GM23338 (cell line): ENCODE results near the gene PHTF2. TPM values are rescaled to one million over a fixed set of nuclear protein-coding genes. Genes with fewer than 3 reads are reported as not detected.

Experiments
- ATAC-seq: fragments of 200-7000 bp; cut with Tn5 transposase; 3 replicates; pipeline ENCODE4 v1.9.1; 2020
- DNase-seq: peaks from one replicate; pipeline ENCODE4 v3.0.0-alpha.2; 2015; ENCODE audit warnings: low spot score
- H2AFZ ChIP-seq: fragments of 200-600 bp; sonication (generic); 2 replicates; pipeline ENCODE4 v1.8.0; 2016; ENCODE audit warnings: antibody characterized with exemption, mild to moderate bottlenecking, moderate library complexity
- H3F3A ChIP-seq: fragments of 200-600 bp; sonication (generic); replicated peaks from 2 replicates; pipeline ENCODE4 v1.8.0; 2017; ENCODE audit warnings: antibody characterized with exemption, mixed run types, low read depth
- H3K27ac ChIP-seq: fragments of 200-600 bp; sonication (generic); 2 replicates; pipeline ENCODE4 v1.6.1; 2016; ENCODE audit warnings: low read depth
- H3K27me3 ChIP-seq: fragments of 200-600 bp; sonication (generic); 2 replicates; pipeline ENCODE4 v1.8.0; 2016; ENCODE audit warnings: mild to moderate bottlenecking, mixed run types, moderate library complexity; ENCODE audit not compliant: insufficient read depth
- H3K36me3 ChIP-seq: fragments of 200-600 bp; sonication (generic); 2 replicates; pipeline ENCODE4 v1.8.0; 2016; ENCODE audit warnings: mild to moderate bottlenecking; ENCODE audit not compliant: insufficient read depth
- H3K4me1 ChIP-seq: fragments of 200-600 bp; sonication (generic); 2 replicates; pipeline ENCODE4 v1.8.0; 2016; ENCODE audit warnings: mild to moderate bottlenecking, moderate library complexity; ENCODE audit not compliant: insufficient read depth
- H3K4me2 ChIP-seq: fragments of 200-600 bp; sonication (generic); 2 replicates; pipeline ENCODE4 v1.7.1; 2017; ENCODE audit warnings: mixed run types
- H3K4me3 ChIP-seq: fragments of 200-600 bp; sonication (generic); 2 replicates; pipeline ENCODE4 v1.6.1; 2016; ENCODE audit warnings: mixed run types
- H3K79me2 ChIP-seq: fragments of 200-600 bp; sonication (generic); replicated peaks from 2 replicates; pipeline ENCODE4 v1.8.0; 2017; ENCODE audit warnings: mild to moderate bottlenecking; ENCODE audit not compliant: insufficient read depth
- H3K9me2 ChIP-seq: fragments of 200-600 bp; sonication (generic); 2 replicates; pipeline ENCODE4 v1.8.0; 2017; ENCODE audit not compliant: insufficient read depth
- H4K20me1 ChIP-seq: fragments of 200-600 bp; sonication (generic); replicated peaks from 2 replicates; pipeline ENCODE4 v1.8.0; 2017; ENCODE audit warnings: mild to moderate bottlenecking; ENCODE audit not compliant: insufficient read depth
- H3K27ac Mint-ChIP-seq: 2 replicates; pipeline ENCODE4 v1.8.0; 2020; ENCODE audit warnings: inconsistent platforms, mild to moderate bottlenecking, moderate library complexity, mixed read lengths
- H3K27me3 Mint-ChIP-seq: 3 replicates; pipeline ENCODE4 v1.8.0; 2022; ENCODE audit warnings: low read depth, mild to moderate bottlenecking, moderate library complexity, mixed read lengths, inconsistent platforms; ENCODE audit not compliant: insufficient read depth, poor library complexity
- H3K36me3 Mint-ChIP-seq: 3 replicates; pipeline ENCODE4 v1.8.0; 2021; ENCODE audit warnings: low read depth, mild to moderate bottlenecking, inconsistent platforms, moderate library complexity, mixed read lengths
- H3K4me1 Mint-ChIP-seq: 3 replicates; pipeline ENCODE4 v1.8.0; 2020; ENCODE audit warnings: mild to moderate bottlenecking, inconsistent platforms, mixed read lengths
- H3K4me3 Mint-ChIP-seq: 3 replicates; pipeline ENCODE4 v1.8.0; 2021; ENCODE audit warnings: moderate library complexity, mild to moderate bottlenecking, inconsistent platforms, mixed read lengths
- H3K9me3 Mint-ChIP-seq: 3 replicates; pipeline ENCODE4 v1.8.0; 2020; ENCODE audit warnings: moderate library complexity, mild to moderate bottlenecking, inconsistent platforms, mixed read lengths
- CTCF ChIP-seq, 2 experiments: fragments of 200-600 bp in 1 of 2; sonication (generic) in 1 of 2; conservative IDR thresholded peaks; 2 replicates each; pipeline versions ENCODE4 v1.5.1 to v1.6.1; 2016 to 2017; ENCODE audit warnings: antibody characterized with exemption in 2 of 2, low read depth in 2 of 2, mild to moderate bottlenecking in 2 of 2, moderate library complexity in 1 of 2
- ETS1 ChIP-seq: IDR thresholded peaks from 2 replicates; pipeline ENCODE4 v1.6.1; 2016; ENCODE audit warnings: antibody characterized with exemption
- JUNB ChIP-seq: IDR thresholded peaks from one replicate; pipeline ENCODE4 v1.6.1; 2016; ENCODE audit warnings: antibody characterized with exemption; ENCODE audit not compliant: unreplicated experiment
- NANOG ChIP-seq: IDR thresholded peaks from 2 replicates; pipeline ENCODE4 v1.6.1; 2016; ENCODE audit warnings: antibody characterized with exemption, borderline replicate concordance
- POLR2AphosphoS5 ChIP-seq: IDR thresholded peaks from 2 replicates; pipeline ENCODE4 v1.6.1; 2016; ENCODE audit warnings: antibody characterized with exemption, low read depth
- REST ChIP-seq: IDR thresholded peaks from one replicate; pipeline ENCODE4 v1.6.1; 2018; ENCODE audit warnings: antibody characterized with exemption; ENCODE audit not compliant: unreplicated experiment
- STAT1 ChIP-seq: IDR thresholded peaks from one replicate; pipeline ENCODE4 v1.6.1; 2016; ENCODE audit warnings: antibody characterized with exemption; ENCODE audit not compliant: unreplicated experiment
- ZNF114 ChIP-seq: fragments of 250-450 bp; sonication (Bioruptor Pico); IDR thresholded peaks from 2 replicates; pipeline ENCODE4 v1.5.0; 2020; ENCODE audit warnings: mild to moderate bottlenecking, moderate library complexity
- ZNF331 ChIP-seq: fragments of 250-450 bp; sonication (Bioruptor Pico); IDR thresholded peaks from 2 replicates; pipeline ENCODE4 v1.5.0; 2020; ENCODE audit warnings: low read depth, mild to moderate bottlenecking, moderate library complexity
- ZNF462 ChIP-seq: fragments of 250-450 bp; sonication (Bioruptor Pico); IDR thresholded peaks from 2 replicates; pipeline ENCODE4 v1.5.0; 2020; ENCODE audit warnings: mild to moderate bottlenecking, moderate library complexity
- polyA plus RNA-seq: library from polyadenylated mRNA; unstranded; fragments of >200 nt; fragmentation: Nextera tagmentation; extraction: Ambion mirVana; gene quantifications from 2 replicates; pipeline ENCODE4 v1.2.1, GENCODE V29; 2016
- total RNA-seq: library from RNA; depleted of rRNA; stranded (reverse); fragments of >200 nt; shearing (Covaris generic); gene quantifications from 2 replicates; pipeline ENCODE4 v1.2.3, GENCODE V29; 2014

Gene PHTF2
- total and polyA plus RNA-seq, 2 experiments from 2014 or later, result 14.6 to 24.1 TPM

- TF ChIP-seq REST, result no peak
- no peak for TF ChIP-seq CTCF (conservative IDR thresholded peaks at IDR 0.05; ENCODE audit: low read depth in 2 of 2)
- no peak for TF ChIP-seq POLR2AphosphoS5
- no peak for TF ChIP-seq JUNB
- TF ChIP-seq STAT1, result no peak
- TF ChIP-seq ETS1, result no peak
- TF ChIP-seq ZNF114 (CRISPR knock-in tag), result no peak
Observed at GRCh38 chr7:77866786-77867536, 68.4 kb downstream of the PHTF2 start (continued).

- no peak for ATAC-seq
- Histone ChIP-seq H3K36me3 (no peaks in the 10 kb centered on the region), H3F3A (no peaks in the 10 kb centered on the region), H3K27me3 (no peaks in the 10 kb centered on the region), H3K4me3 (no peak overlapping the region), H3K4me1 (peaks cover 10% of the 10 kb centered on the region), H2AFZ (no peak overlapping the region), H3K27ac (no peak overlapping the region), H3K9me2 (peaks cover 7% of the 10 kb centered on the region), H3K79me2 (no peaks in the 10 kb centered on the region), H4K20me1 (no peaks in the 10 kb centered on the region), H3K4me2 (no peak overlapping the region)
- no peaks in the 10 kb centered on the region for H3K27me3 Mint-ChIP-seq
- no peak overlapping the region for H3K4me3 Mint-ChIP-seq
- no peak overlapping the region for H3K27ac Mint-ChIP-seq
- H3K9me3 Mint-ChIP-seq, result peaks cover 5% of the 10 kb centered on the region
- H3K36me3 Mint-ChIP-seq, result peaks cover 17% of the 10 kb centered on the region
- DNase-seq, result no peak
- peaks cover 15% of the 10 kb centered on the region for H3K4me1 Mint-ChIP-seq
- TF ChIP-seq NANOG (no peak), STAT1 (no peak), ETS1 (no peak), ZNF331 (CRISPR knock-in tag) (no peak), ZNF114 (CRISPR knock-in tag) (no peak), ZNF462 (no peak), POLR2AphosphoS5 (no peak), JUNB (no peak)
Observed at GRCh38 chr7:77867537-77867865, 68.9 kb downstream of the PHTF2 start.
